Testis (tissue), 3 donors: ENCODE data around the gene TMPRSS11D. TPM values are rescaled to one million over a fixed set of nuclear protein-coding genes. Genes with fewer than 3 reads are reported as not detected.

Experiments
- polyA plus RNA-seq: library from polyadenylated mRNA; stranded (reverse); fragments of 350-450 nt; fragmentation: Illumina TruSeq; extraction: RNeasy Lipid Tissue Mini Kit (QIAGEN cat#74804); gene quantifications from one replicate; pipeline ENCODE4 v1.2.3, GENCODE V29; 2014; ENCODE audit warnings: low read depth, low replicate concordance; ENCODE audit not compliant: insufficient read depth
- total RNA-seq, 2 donors: library from RNA; depleted of rRNA; stranded (reverse); fragments of >200 nt; gene quantifications; one replicate each; pipeline ENCODE4 v1.2.3, GENCODE V29; 2016

TMPRSS11D gene
- total and polyA plus RNA-seq, 3 donors from 2014 or later, result 0.19 to 0.26 TPM; not detected in 1

Other genes with a start within 250 kb of the TMPRSS11D start
- gene UBA6, start 182.8 kb downstream of the TMPRSS11D start, total RNA-seq, result 10 to 100 TPM; 76.2 to 86.8 TPM
- gene UBA6, start 182.8 kb downstream of the TMPRSS11D start, polyA plus RNA-seq, result 19.7 TPM
- under 1 TPM in 1 of 2 donors, not detected in 1; 0.16 TPM for gene GNRHR, start 129.6 kb downstream of the TMPRSS11D start, total RNA-seq
- not detected for gene GNRHR, start 129.6 kb downstream of the TMPRSS11D start, polyA plus RNA-seq
- gene TMPRSS11A, start 79.5 kb upstream of the TMPRSS11D start, total RNA-seq, result under 1 TPM in 1 of 2 donors, not detected in 1; 0.06 TPM
- 0.70 TPM for gene TMPRSS11A, start 79.5 kb upstream of the TMPRSS11D start, polyA plus RNA-seq
- gene TMPRSS11F, start 245.9 kb upstream of the TMPRSS11D start, total RNA-seq, result 1 to 10 TPM; 1.0 to 1.1 TPM
- gene TMPRSS11F, start 245.9 kb upstream of the TMPRSS11D start, polyA plus RNA-seq, result 0.58 TPM